Activated B cell treated with CpG ODN at 0.5 μM for 24 hours (primary cell): ENCODE measurements around the gene ANKS3. TPM values are rescaled to one million over a fixed set of nuclear protein-coding genes. Genes with fewer than 3 reads are reported as not detected.

Source experiments
- ATAC-seq: fragments of 200-7000 bp; cut with Tn5 transposase; one replicate; pipeline ENCODE4 v1.10.0; 2021; ENCODE audit warnings: low read depth, mild to moderate bottlenecking, moderate library complexity
- CTCF ChIA-PET: fragments of 350-600 bp; sonication (Branson Sonifier 250); formaldehyde crosslinking; loops from one replicate; lab custom pipeline; 2021; ENCODE audit warnings: antibody characterized with exemption; lab: Charles Lee
- POLR2A ChIA-PET: fragments of 350-600 bp; sonication (Branson Sonifier 250); formaldehyde crosslinking; loops from one replicate; lab custom pipeline; 2021; ENCODE audit warnings: antibody characterized with exemption; lab: Charles Lee
- DNase-seq: peaks from one replicate; pipeline ENCODE4 v3.0.0; 2022
- H3K27ac Mint-ChIP-seq: one replicate; pipeline ENCODE4 v1.8.0; 2020; ENCODE audit warnings: mixed read lengths
- H3K27me3 Mint-ChIP-seq: one replicate; pipeline ENCODE4 v1.8.0; 2021; ENCODE audit warnings: mixed read lengths
- H3K36me3 Mint-ChIP-seq: one replicate; pipeline ENCODE4 v1.8.0; 2021; ENCODE audit warnings: low read depth, mixed read lengths
- H3K4me1 Mint-ChIP-seq: one replicate; pipeline ENCODE4 v1.8.0; 2021; ENCODE audit warnings: mixed read lengths
- H3K4me3 Mint-ChIP-seq: one replicate; pipeline ENCODE4 v1.8.0; 2020; ENCODE audit warnings: mild to moderate bottlenecking, mixed read lengths
- H3K9me3 Mint-ChIP-seq: one replicate; pipeline ENCODE4 v1.8.0; 2020; ENCODE audit warnings: mixed read lengths
- CTCF ChIP-seq: fragments of 200-600 bp; IDR thresholded peaks from one replicate; pipeline ENCODE4 v1.8.0; 2022; ENCODE audit warnings: antibody characterized with exemption, mild to moderate bottlenecking
- intact Hi-C: fragments of 100-400 bp; cut with micrococcal nuclease; formaldehyde crosslinking; loops from one replicate; pipeline ENCODE4 v1.15.1; 2024
- total RNA-seq: library from RNA; stranded (reverse); gene quantifications from 2 replicates; pipeline ENCODE4 v1.2.3, GENCODE V29; 2022

The ANKS3 gene
- total RNA-seq, 1 donor from 2014 or later: 21.9 TPM

DNA sequence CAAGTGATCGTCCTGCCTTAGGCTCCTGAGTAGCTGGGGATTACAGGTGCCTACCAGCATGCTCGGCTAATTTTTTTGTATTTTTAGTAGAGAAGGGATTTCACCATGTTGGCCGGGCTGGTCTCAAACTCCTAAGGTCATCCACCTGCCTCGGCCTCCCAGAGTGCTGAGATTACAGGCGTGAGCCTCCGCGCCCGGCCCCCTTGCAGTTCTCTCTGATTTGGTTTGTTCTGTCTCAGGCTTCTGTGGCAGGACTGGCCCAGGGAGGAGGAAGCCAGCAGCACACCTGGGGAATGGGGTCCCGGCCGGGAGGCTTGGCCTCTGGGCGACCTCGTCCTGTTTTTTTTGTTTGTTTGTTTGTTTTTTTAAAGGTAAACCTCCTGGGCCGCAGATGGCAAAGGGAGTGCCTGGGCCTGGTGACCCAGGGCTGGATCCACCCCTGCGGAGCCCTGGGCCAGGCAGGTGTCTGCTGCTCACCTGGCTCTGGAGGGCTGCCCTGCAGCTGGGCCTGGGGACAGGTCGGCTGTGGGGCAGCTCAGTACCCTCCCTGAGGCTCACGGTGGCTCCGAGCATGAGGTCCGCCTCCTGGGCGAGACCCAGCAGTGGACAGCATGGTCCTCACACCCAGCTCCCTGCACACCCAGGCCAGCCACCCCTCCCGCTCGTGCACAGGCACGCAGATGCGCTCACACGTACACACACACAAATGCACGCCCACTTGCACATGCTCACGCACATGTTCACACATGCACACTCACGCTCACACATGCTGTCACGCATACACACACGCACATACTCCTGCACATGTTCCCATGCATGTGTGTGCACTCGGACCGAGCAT is 44.0 kb downstream of the ANKS3 start:
- Mint-ChIP-seq H3K4me1 (peaks cover 9% of the 10 kb centered on the region), H3K27ac (no peak overlapping the region), H3K27me3 (no peaks in the 10 kb centered on the region), H3K36me3 (peaks cover 25% of the 10 kb centered on the region), H3K9me3 (no peaks in the 10 kb centered on the region), H3K4me3 (no peak overlapping the region)
- POLR2A ChIA-PET: no interaction called here
- DNase-seq: no peak
- ATAC-seq: no peak
- TF ChIP-seq CTCF: no peak
- intact Hi-C loops: loop anchor here (5.0 kb wide), 1 partner anchor 273 kb away; the partner anchor contains the start of gene CORO7
- CTCF ChIA-PET: no interaction called here

DNA sequence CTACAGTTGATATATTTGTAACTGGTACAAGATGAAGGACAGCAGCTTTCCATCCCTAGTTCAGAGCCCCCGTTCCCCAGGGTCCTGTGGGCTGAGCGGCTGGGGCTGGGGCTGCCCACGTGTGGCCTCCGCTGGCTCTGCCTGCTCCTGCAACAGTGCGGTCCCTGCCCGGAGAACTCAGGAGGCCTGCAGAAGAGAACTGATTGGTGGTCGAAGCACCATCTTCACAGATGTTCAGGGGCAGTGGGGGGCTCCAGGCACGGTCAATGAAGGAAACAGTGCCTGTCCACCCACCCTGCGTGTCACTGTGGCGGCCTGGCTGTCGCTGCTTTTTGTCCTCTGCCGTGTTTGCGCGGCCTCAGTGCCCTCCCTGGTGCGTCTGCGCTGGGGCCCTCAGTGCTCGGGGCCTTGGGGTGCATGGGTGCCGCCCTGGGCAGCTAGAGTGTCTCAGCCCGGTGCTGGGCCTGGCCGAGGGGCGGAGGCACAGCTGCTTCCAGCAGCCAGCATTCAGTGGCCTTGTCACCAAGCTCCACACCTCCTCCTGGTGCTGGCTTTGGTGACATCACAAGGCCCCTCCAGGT is 44.9 kb downstream of the ANKS3 start:
- intact Hi-C loops: no loop called here
- H3K27ac Mint-ChIP-seq: no peak overlapping the region
- no peaks in the 10 kb centered on the region for H3K9me3 Mint-ChIP-seq
- no peaks in the 10 kb centered on the region for H3K27me3 Mint-ChIP-seq
- peaks cover 9% of the 10 kb centered on the region for H3K4me1 Mint-ChIP-seq
- no peak overlapping the region for H3K4me3 Mint-ChIP-seq
- TF ChIP-seq CTCF: no peak
- ATAC-seq (no peak), DNase-seq (no peak)
- POLR2A ChIA-PET: no interaction called here
- peaks cover 32% of the 10 kb centered on the region for H3K36me3 Mint-ChIP-seq
- CTCF ChIA-PET: no interaction called here

GRCh38 chr16:4688674-4689045 is 45.4 kb downstream of the ANKS3 start:
- DNase-seq (no peak), ATAC-seq (no peak)
- Mint-ChIP-seq H3K36me3 (peaks cover 32% of the 10 kb centered on the region), H3K9me3 (no peaks in the 10 kb centered on the region), H3K4me3 (no peak overlapping the region), H3K27ac (no peak overlapping the region), H3K27me3 (no peaks in the 10 kb centered on the region), H3K4me1 (peaks cover 9% of the 10 kb centered on the region)
- ChIA-PET CTCF (no interaction called here), POLR2A (no interaction called here)
- TF ChIP-seq CTCF: no peak
- intact Hi-C loops: no loop called here

- Mint-ChIP-seq H3K4me3 (no peak overlapping the region), H3K27ac (no peak overlapping the region), H3K27me3 (no peaks in the 10 kb centered on the region), H3K9me3 (no peaks in the 10 kb centered on the region), H3K4me1 (peaks cover 7% of the 10 kb centered on the region), H3K36me3 (peaks cover 36% of the 10 kb centered on the region)
- DNase-seq (no peak), ATAC-seq (no peak)
- no peak for TF ChIP-seq CTCF
- intact Hi-C loops: no loop called here
- POLR2A ChIA-PET: no interaction called here
- CTCF ChIA-PET: no interaction called here
These were observed 46.0 kb downstream of the ANKS3 start for GRCh38 chr16:4687946-4688673.

- no peak overlapping the region for H3K27ac Mint-ChIP-seq
- DNase-seq (no peak), ATAC-seq (no peak)
- H3K36me3 Mint-ChIP-seq: peaks cover 39% of the 10 kb centered on the region
- CTCF ChIA-PET: no interaction called here
- intact Hi-C loops: no loop called here
- H3K4me3 Mint-ChIP-seq: no peak overlapping the region
- H3K4me1 Mint-ChIP-seq: peaks cover 3% of the 10 kb centered on the region
- no peaks in the 10 kb centered on the region for H3K27me3 Mint-ChIP-seq
- TF ChIP-seq CTCF: no peak
- H3K9me3 Mint-ChIP-seq: no peaks in the 10 kb centered on the region
- POLR2A ChIA-PET: no interaction called here
These were observed 46.7 kb downstream of the ANKS3 start for GRCh38 chr16:4687416-4687815.
